ENCODE data around the gene KRTAP9-8. TPM values are rescaled to one million over a fixed set of nuclear protein-coding genes. Genes with fewer than 3 reads are reported as not detected.
"Not testable (repeated sequence)": the region's sequence is repeated elsewhere in the genome, so short reads cannot be mapped to it uniquely, and the experiment has no call there.

KRTAP9-8 gene
- total RNA-seq, 1 donor from 2014 or later, result not detected

DNA sequence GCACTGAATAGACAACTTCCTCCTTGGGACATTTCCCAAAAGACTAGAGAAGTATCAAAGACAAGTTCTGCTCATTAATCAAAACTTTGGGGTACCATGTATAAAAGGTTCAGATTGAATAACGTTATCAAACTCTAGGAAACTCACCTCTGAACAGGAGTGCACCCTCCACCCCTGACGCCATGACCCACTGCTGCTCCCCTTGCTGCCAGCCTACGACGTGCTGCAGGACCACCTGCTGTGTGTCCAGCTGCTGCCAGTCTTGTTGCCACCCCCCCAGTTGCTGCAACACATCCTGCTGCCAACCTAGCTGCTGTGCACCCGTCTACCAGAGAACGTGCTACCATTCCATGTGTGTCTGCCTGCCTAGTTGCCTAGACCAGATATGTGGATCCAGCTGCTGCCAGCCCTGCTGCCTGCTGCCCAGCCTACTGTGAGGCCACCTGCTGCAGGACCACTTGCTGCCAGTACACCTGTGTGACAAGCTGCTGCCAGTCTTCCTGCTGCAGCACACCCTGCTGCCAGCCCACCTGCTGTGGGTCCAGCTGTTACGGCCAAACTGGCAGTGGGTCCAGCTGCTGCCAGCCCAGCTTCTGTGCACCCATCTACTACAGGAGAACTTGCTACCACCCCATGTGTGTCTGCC lies 25.2 kb upstream of the KRTAP9-8 start:
- Mint-ChIP-seq H3K27me3 (ENCODE audit: unreplicated experiment) (peaks cover 35% of the 10 kb centered on the region), H3K27ac (ENCODE audit: unreplicated experiment) (no peak overlapping the region), H3K4me3 (ENCODE audit: unreplicated experiment) (no peak overlapping the region), H3K4me1 (ENCODE audit: unreplicated experiment) (peaks cover 3% of the 10 kb centered on the region), H3K9me3 (ENCODE audit: unreplicated experiment) (peaks cover 7% of the 10 kb centered on the region), H3K36me3 (ENCODE audit: unreplicated experiment) (no peaks in the 10 kb centered on the region)
- TF ChIP-seq, protein P1, sequence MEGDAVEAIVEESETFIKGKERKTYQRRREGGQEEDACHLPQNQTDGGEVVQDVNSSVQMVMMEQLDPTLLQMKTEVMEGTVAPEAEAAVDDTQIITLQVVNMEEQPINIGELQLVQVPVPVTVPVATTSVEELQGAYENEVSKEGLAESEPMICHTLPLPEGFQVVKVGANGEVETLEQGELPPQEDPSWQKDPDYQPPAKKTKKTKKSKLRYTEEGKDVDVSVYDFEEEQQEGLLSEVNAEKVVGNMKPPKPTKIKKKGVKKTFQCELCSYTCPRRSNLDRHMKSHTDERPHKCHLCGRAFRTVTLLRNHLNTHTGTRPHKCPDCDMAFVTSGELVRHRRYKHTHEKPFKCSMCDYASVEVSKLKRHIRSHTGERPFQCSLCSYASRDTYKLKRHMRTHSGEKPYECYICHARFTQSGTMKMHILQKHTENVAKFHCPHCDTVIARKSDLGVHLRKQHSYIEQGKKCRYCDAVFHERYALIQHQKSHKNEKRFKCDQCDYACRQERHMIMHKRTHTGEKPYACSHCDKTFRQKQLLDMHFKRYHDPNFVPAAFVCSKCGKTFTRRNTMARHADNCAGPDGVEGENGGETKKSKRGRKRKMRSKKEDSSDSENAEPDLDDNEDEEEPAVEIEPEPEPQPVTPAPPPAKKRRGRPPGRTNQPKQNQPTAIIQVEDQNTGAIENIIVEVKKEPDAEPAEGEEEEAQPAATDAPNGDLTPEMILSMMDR (IDR thresholded peaks at IDR 0.05), result no peak
- DNase-seq (ENCODE audit: extremely low spot score, unreplicated experiment), result no peak

DNA sequence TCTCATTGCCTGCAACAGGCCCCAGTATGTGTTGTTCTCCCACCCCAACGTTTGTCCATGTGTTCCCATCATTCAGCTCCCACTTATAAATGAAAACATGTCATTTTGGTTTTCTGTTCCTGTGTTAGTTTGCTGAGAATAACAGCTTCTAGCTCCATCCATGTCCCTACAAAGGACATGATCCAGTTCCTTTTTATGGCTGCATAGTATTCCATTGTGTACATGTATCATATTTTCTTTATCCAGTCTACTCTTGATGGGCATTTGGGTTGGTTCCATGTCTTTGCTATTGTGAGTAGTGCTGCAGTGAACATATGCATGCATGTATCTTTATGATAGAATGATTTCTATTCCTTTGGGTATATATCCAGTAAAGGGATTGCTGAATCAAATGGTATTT lies 22.1 kb upstream of the KRTAP9-8 start:
- peaks cover 8% of the 10 kb centered on the region for H3K36me3 Mint-ChIP-seq (ENCODE audit: unreplicated experiment)
- DNase-seq (ENCODE audit: extremely low spot score, unreplicated experiment), result no peak
- TF ChIP-seq, protein P1 (IDR thresholded peaks at IDR 0.05), result no peak

DNA sequence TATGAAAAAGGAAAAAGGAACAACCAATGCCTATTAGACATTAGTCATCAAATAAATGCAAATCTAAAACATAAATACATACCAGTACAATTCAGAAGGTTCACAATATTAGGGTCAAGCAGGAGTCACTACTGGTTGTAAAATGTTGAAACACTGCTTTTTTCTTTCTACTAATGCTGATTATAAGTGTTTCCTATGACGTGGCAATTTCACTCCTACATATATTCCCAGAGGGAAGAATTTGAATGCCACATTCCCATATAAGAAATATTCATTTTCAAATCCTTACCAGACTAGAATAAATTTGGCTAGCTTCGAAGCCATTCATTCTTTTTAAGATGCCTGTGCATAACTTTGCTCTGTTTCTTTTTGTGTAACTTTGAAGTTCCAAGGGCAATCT lies 14.0 kb upstream of the KRTAP9-8 start:
- peaks cover 8% of the 10 kb centered on the region for H3K36me3 Mint-ChIP-seq (ENCODE audit: unreplicated experiment)
- DNase-seq (ENCODE audit: extremely low spot score, unreplicated experiment), result no peak

More for the DNA sequence above, 22.1 kb upstream of the KRTAP9-8 start:
- no peak overlapping the region for H3K27ac Mint-ChIP-seq (ENCODE audit: unreplicated experiment)
- no peak overlapping the region for H3K4me3 Mint-ChIP-seq (ENCODE audit: unreplicated experiment)
- H3K4me1 Mint-ChIP-seq (ENCODE audit: unreplicated experiment), result peaks cover 3% of the 10 kb centered on the region
- peaks cover 7% of the 10 kb centered on the region for H3K9me3 Mint-ChIP-seq (ENCODE audit: unreplicated experiment)
- H3K27me3 Mint-ChIP-seq (ENCODE audit: unreplicated experiment), result peaks cover 13% of the 10 kb centered on the region

DNA sequence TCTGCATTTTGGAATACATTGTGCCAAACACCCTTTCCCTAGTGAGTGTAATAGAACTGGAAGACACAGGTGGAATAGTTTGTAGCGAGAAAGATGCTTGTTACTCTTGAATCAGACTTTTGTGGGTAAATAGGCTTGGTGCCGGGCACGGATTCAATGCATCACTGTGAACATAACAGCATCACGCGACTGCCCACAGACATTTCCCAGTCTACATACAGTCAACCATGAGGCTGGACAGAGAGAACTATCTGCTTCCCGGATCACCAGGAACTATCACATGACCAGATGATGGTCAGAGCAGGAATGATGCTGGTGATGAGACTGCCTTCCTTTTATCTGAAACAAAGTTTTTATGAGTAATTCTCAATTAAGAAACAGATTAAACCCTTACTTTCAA lies 11.7 kb upstream of the KRTAP9-8 start:
- no peak for DNase-seq (ENCODE audit: extremely low spot score, unreplicated experiment)
- no peaks in the 10 kb centered on the region for H3K4me1 Mint-ChIP-seq (ENCODE audit: unreplicated experiment)
- H3K36me3 Mint-ChIP-seq (ENCODE audit: unreplicated experiment), result no peaks in the 10 kb centered on the region
- H3K9me3 Mint-ChIP-seq (ENCODE audit: unreplicated experiment), result peaks cover 5% of the 10 kb centered on the region
- TF ChIP-seq, protein P1 (IDR thresholded peaks at IDR 0.05), result no peak
- no peak overlapping the region for H3K27ac Mint-ChIP-seq (ENCODE audit: unreplicated experiment)
- no peak overlapping the region for H3K4me3 Mint-ChIP-seq (ENCODE audit: unreplicated experiment)
- H3K27me3 Mint-ChIP-seq (ENCODE audit: unreplicated experiment), result peaks cover 5% of the 10 kb centered on the region

More for the DNA sequence above, 14.0 kb upstream of the KRTAP9-8 start:
- H3K27ac Mint-ChIP-seq (ENCODE audit: unreplicated experiment), result no peak overlapping the region
- no peak overlapping the region for H3K4me3 Mint-ChIP-seq (ENCODE audit: unreplicated experiment)
- no peaks in the 10 kb centered on the region for H3K4me1 Mint-ChIP-seq (ENCODE audit: unreplicated experiment)
- peaks cover 8% of the 10 kb centered on the region for H3K27me3 Mint-ChIP-seq (ENCODE audit: unreplicated experiment)
- TF ChIP-seq, protein P1 (IDR thresholded peaks at IDR 0.05), result no peak
- H3K9me3 Mint-ChIP-seq (ENCODE audit: unreplicated experiment), result peaks cover 15% of the 10 kb centered on the region

DNA sequence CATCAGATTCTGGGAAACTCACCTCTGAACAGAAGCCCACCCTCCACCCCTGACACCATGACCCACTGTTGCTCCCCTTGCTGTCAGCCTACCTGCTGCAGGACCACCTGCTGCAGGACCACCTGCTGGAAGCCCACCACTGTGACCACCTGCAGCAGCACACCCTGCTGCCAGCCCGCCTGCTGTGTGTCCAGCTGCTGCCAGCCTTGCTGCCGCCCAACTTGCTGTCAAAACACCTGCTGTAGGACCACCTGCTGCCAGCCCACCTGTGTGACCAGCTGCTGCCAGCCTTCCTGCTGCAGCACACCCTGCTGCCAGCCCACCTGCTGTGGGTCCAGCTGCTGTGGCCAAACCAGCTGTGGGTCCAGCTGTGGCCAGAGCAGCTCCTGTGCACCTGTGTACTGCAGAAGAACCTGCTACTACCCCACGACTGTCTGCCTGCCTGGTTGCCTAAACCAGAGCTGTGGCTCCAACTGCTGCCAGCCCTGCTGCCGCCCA lies 11.2 kb upstream of the KRTAP9-8 start, which contains the start of gene KRTAP9-2:
TSS of gene KRTAP9-2 (plus strand) at position 51 of the 498 bp plus-strand sequence. CDS start at position 58, 7 bp downstream.
- not testable (repeated sequence) for H3K27ac Mint-ChIP-seq (ENCODE audit: unreplicated experiment); DNase-seq (ENCODE audit: extremely low spot score, unreplicated experiment); H3K27me3 Mint-ChIP-seq (ENCODE audit: unreplicated experiment); H3K4me1 Mint-ChIP-seq (ENCODE audit: unreplicated experiment); H3K36me3 Mint-ChIP-seq (ENCODE audit: unreplicated experiment); H3K9me3 Mint-ChIP-seq (ENCODE audit: unreplicated experiment); H3K4me3 Mint-ChIP-seq (ENCODE audit: unreplicated experiment)
